ENCODE data around the gene FNDC3A.

DNA sequence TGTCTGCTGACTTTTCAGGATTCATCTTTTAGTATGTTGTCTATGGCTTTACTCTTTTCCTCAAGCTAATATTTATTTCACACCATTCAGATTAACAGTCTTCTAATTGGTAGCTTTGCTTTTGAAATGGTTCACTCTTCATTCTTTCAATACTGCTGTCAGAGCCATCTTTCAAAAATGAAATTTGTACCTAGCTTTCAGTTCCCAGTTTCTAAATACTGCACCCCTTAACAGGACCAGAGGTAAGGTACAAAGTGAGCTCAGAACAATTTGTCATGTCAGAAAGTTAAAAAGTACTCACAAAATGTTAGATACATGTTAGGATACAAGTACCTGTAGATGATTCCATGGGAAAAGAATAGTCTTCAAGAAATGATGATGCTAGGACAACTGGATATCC lies 83.0 kb downstream of the FNDC3A start:
- no peak for TF ChIP-seq EZH2 (IDR thresholded peaks at IDR 0.05; ENCODE audit: borderline replicate concordance, low read length)
- TF ChIP-seq, protein P1, sequence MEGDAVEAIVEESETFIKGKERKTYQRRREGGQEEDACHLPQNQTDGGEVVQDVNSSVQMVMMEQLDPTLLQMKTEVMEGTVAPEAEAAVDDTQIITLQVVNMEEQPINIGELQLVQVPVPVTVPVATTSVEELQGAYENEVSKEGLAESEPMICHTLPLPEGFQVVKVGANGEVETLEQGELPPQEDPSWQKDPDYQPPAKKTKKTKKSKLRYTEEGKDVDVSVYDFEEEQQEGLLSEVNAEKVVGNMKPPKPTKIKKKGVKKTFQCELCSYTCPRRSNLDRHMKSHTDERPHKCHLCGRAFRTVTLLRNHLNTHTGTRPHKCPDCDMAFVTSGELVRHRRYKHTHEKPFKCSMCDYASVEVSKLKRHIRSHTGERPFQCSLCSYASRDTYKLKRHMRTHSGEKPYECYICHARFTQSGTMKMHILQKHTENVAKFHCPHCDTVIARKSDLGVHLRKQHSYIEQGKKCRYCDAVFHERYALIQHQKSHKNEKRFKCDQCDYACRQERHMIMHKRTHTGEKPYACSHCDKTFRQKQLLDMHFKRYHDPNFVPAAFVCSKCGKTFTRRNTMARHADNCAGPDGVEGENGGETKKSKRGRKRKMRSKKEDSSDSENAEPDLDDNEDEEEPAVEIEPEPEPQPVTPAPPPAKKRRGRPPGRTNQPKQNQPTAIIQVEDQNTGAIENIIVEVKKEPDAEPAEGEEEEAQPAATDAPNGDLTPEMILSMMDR (conservative IDR thresholded peaks at IDR 0.05 in 1 of 2, IDR thresholded peaks at IDR 0.05 in 1 of 2; ENCODE audit: extremely low read depth in 1 of 2, insufficient read depth in 1 of 2, low read depth in 1 of 2, low read length in 2 of 2), result no peak
